ENCODE data around the gene TEC.

TEC gene

DNA sequence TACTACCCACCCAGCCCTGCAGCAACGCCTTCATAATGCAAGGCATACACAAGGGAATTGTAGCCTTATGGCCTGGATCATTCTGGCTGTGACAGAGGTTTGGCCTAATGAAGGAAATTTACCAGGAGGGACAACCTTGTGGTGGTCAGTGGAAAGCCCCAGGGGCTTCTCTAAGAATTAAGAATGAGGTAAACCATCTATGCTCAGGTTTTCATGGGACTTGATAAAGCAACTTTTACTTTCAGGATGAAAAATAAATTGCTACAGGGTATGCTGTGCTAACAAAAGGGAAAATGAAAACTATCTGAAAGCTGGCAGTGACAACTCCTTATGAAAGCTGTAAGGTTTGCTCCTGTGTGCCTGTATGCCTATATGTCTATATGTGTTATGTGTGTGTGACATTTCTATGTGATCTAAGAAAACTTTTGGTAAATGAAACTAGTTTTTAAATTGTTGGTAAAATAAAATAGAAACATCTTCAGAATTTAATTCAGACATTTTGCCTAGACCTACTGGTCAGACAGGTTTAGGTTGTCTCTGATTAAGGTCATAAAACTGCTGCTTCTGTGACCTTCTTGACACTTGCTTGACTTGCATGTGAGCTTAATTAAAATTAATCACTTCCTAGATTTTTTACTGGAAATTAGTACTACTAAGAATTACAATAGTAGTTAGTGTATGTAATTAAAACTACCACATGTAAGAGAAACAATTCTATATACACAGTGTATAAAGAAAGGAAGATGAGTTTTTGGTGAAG lies 115.7 kb downstream of the TEC start:
- Histone ChIP-seq H3K9ac (ENCODE audit: low read depth in 1 of 2, low read length in 2 of 2) (no peak overlapping the region), H3K4me3 (ENCODE audit: low read depth in 1 of 2, low read length in 2 of 2) (no peak overlapping the region), H3K27me3 (ENCODE audit: control insufficient read depth in 1 of 2, insufficient read depth in 2 of 2, low read length in 2 of 2) (no peaks in the 10 kb centered on the region), H3K27ac (ENCODE audit: low read depth, low read length) (no peak overlapping the region), H3K9me3 (ENCODE audit: control insufficient read depth in 1 of 2, low read length in 2 of 2) (peaks cover 9 to 27% of the 10 kb centered on the region in 2 donors), H3K4me1 (ENCODE audit: control insufficient read depth in 1 of 2, insufficient read depth in 2 of 2, low read length in 2 of 2) (no peaks in the 10 kb centered on the region), H3K36me3 (ENCODE audit: control insufficient read depth in 1 of 2, insufficient read depth in 2 of 2, low read length in 2 of 2) (peaks cover 22 to 28% of the 10 kb centered on the region in 2 donors)

DNA sequence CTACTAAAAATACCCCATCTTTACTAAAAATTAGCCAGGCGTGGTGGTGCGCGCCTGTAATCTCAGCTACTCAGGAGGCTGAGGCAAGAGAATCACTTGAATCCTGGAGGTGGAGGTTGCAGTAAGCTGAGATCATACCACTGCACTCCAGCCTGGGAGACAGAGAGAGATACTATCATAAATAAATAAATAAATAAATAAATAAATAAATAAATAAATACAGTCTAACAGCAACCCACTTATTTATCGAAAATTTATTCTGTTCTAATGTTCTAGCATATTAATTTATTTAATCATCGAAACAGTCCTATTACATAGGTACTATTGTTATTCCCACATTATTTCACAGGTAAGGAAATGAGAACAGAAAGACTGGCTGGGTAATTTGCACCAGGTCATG lies 117.4 kb downstream of the TEC start:
- Histone ChIP-seq H3K36me3 (ENCODE audit: control insufficient read depth in 1 of 2, insufficient read depth in 2 of 2, low read length in 2 of 2) (peaks cover 24 to 28% of the 10 kb centered on the region in 2 donors), H3K4me1 (ENCODE audit: control insufficient read depth in 1 of 2, insufficient read depth in 2 of 2, low read length in 2 of 2) (no peaks in the 10 kb centered on the region), H3K9me3 (ENCODE audit: control insufficient read depth in 1 of 2, low read length in 2 of 2) (peaks cover 9 to 27% of the 10 kb centered on the region in 2 donors), H3K4me3 (ENCODE audit: low read depth in 1 of 2, low read length in 2 of 2) (no peak overlapping the region), H3K9ac (ENCODE audit: low read depth in 1 of 2, low read length in 2 of 2) (no peak overlapping the region), H3K27me3 (ENCODE audit: control insufficient read depth in 1 of 2, insufficient read depth in 2 of 2, low read length in 2 of 2) (no peaks in the 10 kb centered on the region), H3K27ac (ENCODE audit: low read depth, low read length) (no peak overlapping the region)

DNA sequence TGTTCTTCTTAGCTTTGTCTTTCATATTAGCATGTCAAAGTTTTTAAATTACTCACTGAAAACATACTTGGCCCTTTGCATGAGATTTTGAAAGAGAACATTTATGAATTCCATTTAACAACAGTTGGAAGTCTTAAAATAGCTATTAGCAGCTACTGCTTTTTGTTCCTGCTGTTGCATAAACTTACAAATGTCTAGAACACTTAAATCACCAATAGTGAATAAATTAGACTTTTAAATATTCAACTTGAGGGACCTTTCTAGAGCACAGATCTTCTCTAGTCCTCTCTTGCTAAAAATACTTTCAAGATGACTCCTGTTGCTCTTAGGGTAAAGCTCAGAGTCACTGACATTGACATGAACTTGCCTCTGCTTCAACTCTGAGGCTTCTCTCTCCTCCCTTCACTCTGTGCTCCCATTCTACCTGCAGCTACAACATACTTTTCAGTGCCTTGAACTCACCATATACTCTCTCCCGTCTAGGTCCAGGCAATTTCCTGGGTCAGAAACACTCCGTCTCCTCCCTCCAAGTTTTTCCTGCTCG lies 119.7 kb downstream of the TEC start:
- Histone ChIP-seq H3K36me3 (ENCODE audit: control insufficient read depth in 1 of 2, insufficient read depth in 2 of 2, low read length in 2 of 2) (peaks cover 12 to 16% of the 10 kb centered on the region in 2 donors), H3K4me3 (ENCODE audit: low read depth in 1 of 2, low read length in 2 of 2) (no peak overlapping the region), H3K4me1 (ENCODE audit: control insufficient read depth in 1 of 2, insufficient read depth in 2 of 2, low read length in 2 of 2) (no peaks in the 10 kb centered on the region), H3K27ac (ENCODE audit: low read depth, low read length) (no peak overlapping the region), H3K9ac (ENCODE audit: low read depth in 1 of 2, low read length in 2 of 2) (no peak overlapping the region), H3K9me3 (ENCODE audit: control insufficient read depth in 1 of 2, low read length in 2 of 2) (peaks cover 3 to 13% of the 10 kb centered on the region in 2 donors), H3K27me3 (ENCODE audit: control insufficient read depth in 1 of 2, insufficient read depth in 2 of 2, low read length in 2 of 2) (no peaks in the 10 kb centered on the region)

DNA sequence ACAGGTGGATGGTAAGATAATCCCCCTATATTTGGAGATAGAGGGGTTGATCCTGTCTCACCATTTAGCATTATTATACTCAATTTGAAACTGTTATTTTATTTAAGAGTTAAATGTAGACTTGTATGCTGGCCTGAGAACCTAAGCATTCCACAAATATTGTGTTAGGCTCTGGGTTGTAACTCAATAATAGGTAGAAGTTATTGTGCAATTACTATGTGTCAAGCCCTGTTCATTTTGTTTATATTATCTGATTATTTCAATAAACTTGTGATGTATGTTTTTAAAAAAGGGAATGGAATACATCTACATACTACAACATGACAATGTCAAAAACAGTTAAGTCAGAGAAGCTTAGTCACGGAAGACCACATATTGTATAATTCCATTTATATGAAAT lies 122.0 kb downstream of the TEC start:
- Histone ChIP-seq H3K27ac (ENCODE audit: low read depth, low read length) (no peak overlapping the region), H3K36me3 (ENCODE audit: control insufficient read depth in 1 of 2, insufficient read depth in 2 of 2, low read length in 2 of 2) (peaks cover 3 to 7% of the 10 kb centered on the region in 2 donors)

DNA sequence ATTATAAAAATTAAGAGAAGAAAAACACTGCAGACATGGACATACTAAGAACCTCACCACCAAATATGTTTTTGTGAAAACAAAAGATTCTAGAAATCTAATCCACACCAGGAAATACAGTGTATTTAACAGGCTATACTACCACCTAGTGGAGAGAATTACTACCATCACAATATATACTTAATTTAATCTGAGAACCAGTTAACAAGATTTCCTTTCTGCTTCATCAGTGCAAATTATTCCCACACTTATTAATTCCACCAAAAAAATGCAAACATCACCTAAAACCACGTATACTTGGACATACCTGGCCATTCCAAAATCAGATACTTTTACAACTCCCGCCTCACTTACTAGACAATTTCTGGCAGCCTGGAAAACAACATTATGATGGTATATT lies 128.6 kb downstream of the TEC start:
- Histone ChIP-seq H3K27ac (ENCODE audit: low read depth, low read length) (no peak overlapping the region), H3K9ac (ENCODE audit: low read depth in 1 of 2, low read length in 2 of 2) (no peak overlapping the region), H3K9me3 (ENCODE audit: control insufficient read depth in 1 of 2, low read length in 2 of 2) (no peaks in the 10 kb centered on the region), H3K4me1 (ENCODE audit: control insufficient read depth in 1 of 2, insufficient read depth in 2 of 2, low read length in 2 of 2) (peaks cover 0 to 8% of the 10 kb centered on the region in 2 donors), H3K27me3 (ENCODE audit: control insufficient read depth in 1 of 2, insufficient read depth in 2 of 2, low read length in 2 of 2) (no peaks in the 10 kb centered on the region), H3K4me3 (ENCODE audit: low read depth in 1 of 2, low read length in 2 of 2) (no peak overlapping the region), H3K36me3 (ENCODE audit: control insufficient read depth in 1 of 2, insufficient read depth in 2 of 2, low read length in 2 of 2) (peaks cover 5 to 10% of the 10 kb centered on the region in 2 donors)

More for the DNA sequence above, 122.0 kb downstream of the TEC start:
- Histone ChIP-seq H3K4me1 (ENCODE audit: control insufficient read depth in 1 of 2, insufficient read depth in 2 of 2, low read length in 2 of 2) (no peaks in the 10 kb centered on the region), H3K27me3 (ENCODE audit: control insufficient read depth in 1 of 2, insufficient read depth in 2 of 2, low read length in 2 of 2) (no peaks in the 10 kb centered on the region), H3K9me3 (ENCODE audit: control insufficient read depth in 1 of 2, low read length in 2 of 2) (no peaks in the 10 kb centered on the region), H3K9ac (ENCODE audit: low read depth in 1 of 2, low read length in 2 of 2) (no peak overlapping the region), H3K4me3 (ENCODE audit: low read depth in 1 of 2, low read length in 2 of 2) (no peak overlapping the region)

DNA sequence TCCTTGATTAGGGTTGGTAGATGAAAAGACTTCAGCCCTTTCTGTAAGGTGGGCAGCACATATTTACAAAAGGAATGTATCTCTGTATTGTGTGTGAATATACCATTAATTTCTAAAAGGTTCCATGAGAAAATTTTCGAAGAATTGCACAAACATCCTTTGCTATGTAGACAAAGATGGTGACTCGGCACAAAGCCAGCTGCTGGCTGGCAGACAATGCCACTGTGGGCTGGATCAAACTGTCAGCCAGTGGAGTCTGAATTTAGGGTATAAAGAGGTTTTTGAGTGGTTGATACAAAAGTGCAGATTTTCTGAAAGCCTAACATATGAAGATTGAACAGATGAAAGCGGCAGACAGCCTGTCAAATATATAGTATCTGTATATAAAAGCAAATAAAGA lies 129.9 kb downstream of the TEC start:
- Histone ChIP-seq H3K27me3 (ENCODE audit: control insufficient read depth in 1 of 2, insufficient read depth in 2 of 2, low read length in 2 of 2) (no peaks in the 10 kb centered on the region), H3K36me3 (ENCODE audit: control insufficient read depth in 1 of 2, insufficient read depth in 2 of 2, low read length in 2 of 2) (peaks cover 10% of the 10 kb centered on the region in 2 donors), H3K27ac (ENCODE audit: low read depth, low read length) (no peak overlapping the region), H3K4me1 (ENCODE audit: control insufficient read depth in 1 of 2, insufficient read depth in 2 of 2, low read length in 2 of 2) (peaks cover 0 to 8% of the 10 kb centered on the region in 2 donors), H3K4me3 (ENCODE audit: low read depth in 1 of 2, low read length in 2 of 2) (no peak overlapping the region), H3K9ac (ENCODE audit: low read depth in 1 of 2, low read length in 2 of 2) (no peak overlapping the region), H3K9me3 (ENCODE audit: control insufficient read depth in 1 of 2, low read length in 2 of 2) (no peaks in the 10 kb centered on the region)

DNA sequence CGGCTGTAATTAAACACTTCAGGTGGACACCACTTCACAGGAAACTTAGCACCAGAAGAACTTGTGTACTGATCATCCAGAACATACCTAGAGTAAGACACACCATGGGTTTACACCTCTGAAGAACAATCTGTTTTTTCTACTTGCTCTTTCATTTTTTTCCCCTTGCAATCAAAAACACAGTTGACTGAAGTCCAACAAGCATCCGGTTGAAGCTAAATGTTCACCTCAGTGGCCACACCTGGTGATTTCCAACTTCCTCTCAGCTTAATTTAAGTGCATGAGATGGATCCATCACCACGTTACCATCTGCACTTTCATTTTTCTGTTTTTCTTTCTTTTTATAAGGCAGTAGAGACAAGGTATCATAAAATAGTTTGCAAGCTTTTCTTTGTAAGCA lies 130.7 kb downstream of the TEC start:
- Histone ChIP-seq H3K4me3 (ENCODE audit: low read depth in 1 of 2, low read length in 2 of 2) (no peak overlapping the region), H3K36me3 (ENCODE audit: control insufficient read depth in 1 of 2, insufficient read depth in 2 of 2, low read length in 2 of 2) (peaks cover 10% of the 10 kb centered on the region in 2 donors), H3K27ac (ENCODE audit: low read depth, low read length) (no peak overlapping the region), H3K27me3 (ENCODE audit: control insufficient read depth in 1 of 2, insufficient read depth in 2 of 2, low read length in 2 of 2) (no peaks in the 10 kb centered on the region), H3K9ac (ENCODE audit: low read depth in 1 of 2, low read length in 2 of 2) (no peak overlapping the region), H3K4me1 (ENCODE audit: control insufficient read depth in 1 of 2, insufficient read depth in 2 of 2, low read length in 2 of 2) (peaks cover 0 to 8% of the 10 kb centered on the region in 2 donors), H3K9me3 (ENCODE audit: control insufficient read depth in 1 of 2, low read length in 2 of 2) (no peaks in the 10 kb centered on the region)

DNA sequence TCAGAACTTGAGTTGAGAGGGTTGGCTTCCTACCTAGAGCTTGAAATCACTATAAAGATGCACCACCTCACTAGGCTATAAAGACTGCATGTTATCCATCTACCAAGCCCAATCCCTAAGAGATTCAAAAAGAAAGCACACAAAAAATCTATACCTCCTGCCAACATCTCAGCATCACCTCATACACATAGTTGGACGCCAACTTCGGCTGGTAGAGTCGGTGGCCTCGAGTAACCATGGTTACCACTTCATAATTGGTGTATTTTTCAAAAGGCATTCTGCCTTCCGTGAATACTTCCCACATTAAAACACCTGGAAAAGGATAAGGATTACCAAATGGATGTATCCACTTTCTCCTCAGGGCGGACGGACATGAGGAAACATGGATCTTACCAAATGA lies 131.1 kb downstream of the TEC start:
- Histone ChIP-seq H3K27me3 (ENCODE audit: control insufficient read depth in 1 of 2, insufficient read depth in 2 of 2, low read length in 2 of 2) (no peaks in the 10 kb centered on the region), H3K4me3 (ENCODE audit: low read depth in 1 of 2, low read length in 2 of 2) (no peak overlapping the region), H3K4me1 (ENCODE audit: control insufficient read depth in 1 of 2, insufficient read depth in 2 of 2, low read length in 2 of 2) (peaks cover 0 to 8% of the 10 kb centered on the region in 2 donors), H3K9me3 (ENCODE audit: control insufficient read depth in 1 of 2, low read length in 2 of 2) (no peaks in the 10 kb centered on the region), H3K36me3 (ENCODE audit: control insufficient read depth in 1 of 2, insufficient read depth in 2 of 2, low read length in 2 of 2) (peaks cover 10% of the 10 kb centered on the region in 2 donors), H3K27ac (ENCODE audit: low read depth, low read length) (no peak overlapping the region), H3K9ac (ENCODE audit: low read depth in 1 of 2, low read length in 2 of 2) (no peak overlapping the region)

DNA sequence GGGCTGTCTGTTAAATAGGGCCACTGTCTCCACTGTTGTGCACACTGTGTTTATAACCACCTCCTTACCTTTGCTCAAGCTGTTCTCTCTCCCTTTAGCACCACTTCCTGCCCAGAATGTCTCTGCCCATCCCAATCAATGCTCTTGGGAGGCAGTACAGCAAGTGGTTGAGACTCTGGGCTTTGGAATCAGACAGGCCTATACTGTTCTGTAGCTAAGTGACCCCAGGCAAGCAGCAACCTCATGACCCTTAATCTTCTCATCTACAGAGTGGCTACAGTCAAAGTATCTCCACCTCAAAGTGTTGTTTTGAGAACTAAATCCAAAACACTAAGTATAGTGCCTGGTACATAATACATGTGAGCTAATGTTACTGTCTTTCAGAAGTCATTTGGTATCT lies 131.8 kb downstream of the TEC start:
- no peaks in the 10 kb centered on the region for H3K9me3 ChIP-seq (ENCODE audit: control insufficient read depth in 1 of 2, low read length in 2 of 2)
- no peaks in the 10 kb centered on the region for H3K27me3 ChIP-seq (ENCODE audit: control insufficient read depth in 1 of 2, insufficient read depth in 2 of 2, low read length in 2 of 2)
- peaks cover 10% of the 10 kb centered on the region in 2 donors for H3K36me3 ChIP-seq (ENCODE audit: control insufficient read depth in 1 of 2, insufficient read depth in 2 of 2, low read length in 2 of 2)
- H3K4me1 ChIP-seq (ENCODE audit: control insufficient read depth in 1 of 2, insufficient read depth in 2 of 2, low read length in 2 of 2): peaks cover 0 to 8% of the 10 kb centered on the region in 2 donors
- H3K4me3 ChIP-seq (ENCODE audit: low read depth in 1 of 2, low read length in 2 of 2): no peak overlapping the region
- no peak overlapping the region for H3K27ac ChIP-seq (ENCODE audit: low read depth, low read length)
- no peak overlapping the region for H3K9ac ChIP-seq (ENCODE audit: low read depth in 1 of 2, low read length in 2 of 2)

DNA sequence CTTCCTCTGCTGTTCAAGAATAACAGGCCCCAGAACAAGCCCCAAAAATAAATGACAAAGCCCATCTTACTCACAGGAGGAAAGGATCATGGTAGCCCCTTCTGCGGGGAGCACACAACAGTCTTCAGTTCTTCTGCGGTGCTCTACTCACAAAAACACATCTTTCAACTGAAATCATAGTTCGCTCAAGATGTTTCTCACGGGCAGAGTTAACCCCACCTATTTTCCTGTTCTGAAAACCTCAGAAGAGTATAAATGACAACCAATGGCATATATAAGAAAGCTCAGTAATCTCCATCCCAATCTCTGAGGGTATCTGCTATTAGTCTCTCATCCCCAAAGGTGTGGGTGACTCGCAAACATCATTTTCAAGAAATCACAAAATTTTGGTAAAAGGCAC lies 135.6 kb downstream of the TEC start, which contains the start of gene TXK:
Gene TXK (minus strand): TSS at position 170 of the 400 bp plus-strand sequence. CDS start 80 bp downstream, at position 90.
- no peak within 1 kb of the TSS for H3K27ac ChIP-seq (ENCODE audit: low read depth, low read length)
- H3K27me3 ChIP-seq (ENCODE audit: control insufficient read depth in 1 of 2, insufficient read depth in 2 of 2, low read length in 2 of 2): no peaks in the 10 kb centered on the region
- H3K9ac ChIP-seq (ENCODE audit: low read depth in 1 of 2, low read length in 2 of 2): no peak within 1 kb of the TSS
- no peaks in the 10 kb centered on the region for H3K9me3 ChIP-seq (ENCODE audit: control insufficient read depth in 1 of 2, low read length in 2 of 2)
- peaks cover 8 to 13% of the 10 kb centered on the region in 2 donors for H3K4me1 ChIP-seq (ENCODE audit: control insufficient read depth in 1 of 2, insufficient read depth in 2 of 2, low read length in 2 of 2)
- no peak within 1 kb of the TSS for H3K4me3 ChIP-seq (ENCODE audit: low read depth in 1 of 2, low read length in 2 of 2)
- H3K36me3 ChIP-seq (ENCODE audit: control insufficient read depth in 1 of 2, insufficient read depth in 2 of 2, low read length in 2 of 2): peaks cover 10% of the 10 kb centered on the region in 2 donors

Measured in duodenal mucosa (tissue), 2 donors.